Measurements from ENCODE around the gene CPNE6. TPM values are rescaled to one million over a fixed set of nuclear protein-coding genes. Genes with fewer than 3 reads are reported as not detected.

The CPNE6 gene
- total RNA-seq, 4 donors from 2014 or later, result 0.76 TPM; not detected in 3

- no peak for DNase-seq
- H3K36me3 ChIP-seq, result no peaks in the 10 kb centered on the region
- intact Hi-C loops (cut with DNase I; ENCODE audit: low total_unique reads), result no loop called here
- no peaks in the 10 kb centered on the region for H3K27me3 ChIP-seq
- H3K27ac ChIP-seq, result no peak overlapping the region
- H3K9me3 ChIP-seq, result no peaks in the 10 kb centered on the region
- H3K4me1 ChIP-seq, result no peaks in the 10 kb centered on the region
- TF ChIP-seq POLR2A (IDR thresholded peaks at IDR 0.05), result no peak
- TF ChIP-seq CTCF (IDR thresholded peaks at IDR 0.05), result no peak
- H3K4me3 ChIP-seq, result no peak overlapping the region
Observed at GRCh38 chr14:24068711-24069410, 2.5 kb upstream of the CPNE6 start.

GRCh38 chr14:24069411-24069735 lies 2.0 kb upstream of the CPNE6 start:
- H3K27me3 ChIP-seq, result no peaks in the 10 kb centered on the region
- intact Hi-C loops (cut with DNase I; ENCODE audit: low total_unique reads), result no loop called here

GRCh38 chr14:24070285-24071143 lies 848 bp upstream of the CPNE6 start:
- no peak for TF ChIP-seq CTCF (IDR thresholded peaks at IDR 0.05)
- no peak for TF ChIP-seq POLR2A (IDR thresholded peaks at IDR 0.05)
- Histone ChIP-seq H3K27me3 (no peaks in the 10 kb centered on the region), H3K9me3 (no peaks in the 10 kb centered on the region), H3K4me1 (no peaks in the 10 kb centered on the region), H3K36me3 (no peaks in the 10 kb centered on the region), H3K27ac (no peak overlapping the region), H3K4me3 (no peak overlapping the region)
- intact Hi-C loops (cut with DNase I; ENCODE audit: low total_unique reads), result no loop called here
- DNase-seq, result no peak

More at GRCh38 chr14:24069411-24069735, 2.0 kb upstream of the CPNE6 start:
- Histone ChIP-seq H3K27ac (no peak overlapping the region), H3K4me3 (no peak overlapping the region), H3K9me3 (no peaks in the 10 kb centered on the region), H3K4me1 (no peaks in the 10 kb centered on the region), H3K36me3 (no peaks in the 10 kb centered on the region)
- no peak for DNase-seq
- no peak for TF ChIP-seq POLR2A (IDR thresholded peaks at IDR 0.05)
- TF ChIP-seq CTCF (IDR thresholded peaks at IDR 0.05), result no peak

GRCh38 chr14:24071836-24072430 lies 571 bp downstream of the CPNE6 start:
- no peak overlapping the region for H3K27ac ChIP-seq
- intact Hi-C loops (cut with DNase I; ENCODE audit: low total_unique reads), result no loop called here
- no peaks in the 10 kb centered on the region for H3K36me3 ChIP-seq
- no peak for DNase-seq
- H3K9me3 ChIP-seq, result no peaks in the 10 kb centered on the region
- H3K4me3 ChIP-seq, result no peak overlapping the region
- no peaks in the 10 kb centered on the region for H3K27me3 ChIP-seq
- H3K4me1 ChIP-seq, result no peaks in the 10 kb centered on the region
- no peak for TF ChIP-seq POLR2A (IDR thresholded peaks at IDR 0.05)
- no peak for TF ChIP-seq CTCF (IDR thresholded peaks at IDR 0.05)

- DNase-seq, result no peak
- intact Hi-C loops (cut with DNase I; ENCODE audit: low total_unique reads), result no loop called here
- H3K4me1 ChIP-seq, result no peaks in the 10 kb centered on the region
- H3K27me3 ChIP-seq, result no peaks in the 10 kb centered on the region
- H3K27ac ChIP-seq, result no peak overlapping the region
- TF ChIP-seq CTCF (IDR thresholded peaks at IDR 0.05), result no peak
- TF ChIP-seq POLR2A (IDR thresholded peaks at IDR 0.05), result no peak
- H3K4me3 ChIP-seq, result no peak overlapping the region
- no peaks in the 10 kb centered on the region for H3K36me3 ChIP-seq
- H3K9me3 ChIP-seq, result no peaks in the 10 kb centered on the region
Observed at GRCh38 chr14:24072436-24072835, 1.1 kb downstream of the CPNE6 start.

All from uterus (tissue), 4 donors.